Endothelial cell of umbilical vein (primary cell): ENCODE measurements around the gene WDR37. TPM values are rescaled to one million over a fixed set of nuclear protein-coding genes. Genes with fewer than 3 reads are reported as not detected.

Source experiments
- BruUV-seq: library from RNA; stranded (reverse); fragments of 400-500 nt; replicated peaks from 2 replicates; lab custom pipeline; 2021; lab: Mats Ljungman, UMichigan
- CTCF ChIA-PET: fragments of 300-600, 350-600 bp; sonication (Branson Sonifier 250); formaldehyde crosslinking; loops from one replicate; lab custom pipeline; 2021; ENCODE audit warnings: antibody characterized with exemption, inconsistent platforms; lab: Charles Lee
- POLR2A ChIA-PET: fragments of 300-600, 350-600 bp; sonication (Branson Sonifier 250); formaldehyde crosslinking; loops from one replicate; lab custom pipeline; 2021; ENCODE audit warnings: antibody characterized with exemption, inconsistent platforms; lab: Charles Lee
- DNase-seq: peaks from one replicate; pipeline ENCODE4 v3.0.0-alpha.2; 2011; ENCODE audit warnings: low read depth, low spot score
- FAIRE-seq: peaks from 2 replicates; lab custom pipeline; 2011; peaks lifted over from hg19 to GRCh38; lab: Jason Lieb, UNC
- H2AFZ ChIP-seq: 2 replicates; pipeline ENCODE4 v1.6.0; 2012; ENCODE audit warnings: low read depth, low read length, control low read depth, inconsistent platforms
- H3K27ac ChIP-seq: 2 replicates; pipeline ENCODE4 v1.5.1; 2011; ENCODE audit warnings: low read depth, mild to moderate bottlenecking, control low read depth, low read length, moderate library complexity; ENCODE audit not compliant: insufficient read depth
- H3K27me3 ChIP-seq, 2 experiments: 2 replicates each; pipeline versions ENCODE4 v1.6.0 to v1.6.1; 2011; ENCODE audit warnings: low read length in 2 of 2, mixed read lengths in 1 of 2; ENCODE audit not compliant: control insufficient read depth in 2 of 2, insufficient read depth in 2 of 2
- H3K36me3 ChIP-seq, 2 experiments: 2 replicates in 1 of 2; 3 replicates in 1 of 2; pipeline ENCODE4 v1.5.1; 2011; ENCODE audit warnings: low read length in 2 of 2, mild to moderate bottlenecking in 1 of 2, moderate library complexity in 1 of 2; ENCODE audit not compliant: control insufficient read depth in 2 of 2, insufficient read depth in 2 of 2; ENCODE audit errors: extremely low read depth in 1 of 2
- H3K4me1 ChIP-seq: 3 replicates; pipeline ENCODE4 v1.5.1; 2011; ENCODE audit warnings: mild to moderate bottlenecking, low read length; ENCODE audit not compliant: control insufficient read depth, insufficient read depth; ENCODE audit errors: extremely low read depth
- H3K4me2 ChIP-seq: 2 replicates; pipeline ENCODE4 v1.6.1; 2011; ENCODE audit warnings: low read length, control low read depth, mixed read lengths; ENCODE audit not compliant: insufficient read depth
- H3K4me3 ChIP-seq, 3 experiments: fragments of 200-600 bp in 1 of 3; sonication (generic), shearing (Covaris generic) in 1 of 3; replicated peaks in 1 of 3; 2 replicates each; pipeline ENCODE4 v1.5.1; 2011 to 2016; ENCODE audit warnings: control low read depth in 3 of 3, low read length in 3 of 3, mild to moderate bottlenecking in 2 of 3, inconsistent platforms in 1 of 3, low read depth in 1 of 3, moderate library complexity in 1 of 3; ENCODE audit not compliant: insufficient read depth in 1 of 3
- H3K79me2 ChIP-seq: 2 replicates; pipeline ENCODE4 v1.6.0; 2012; ENCODE audit warnings: low read length, inconsistent platforms; ENCODE audit not compliant: control insufficient read depth, insufficient read depth
- H3K9ac ChIP-seq: replicated peaks from 2 replicates; pipeline ENCODE3; 2011; ENCODE audit warnings: low read length, control low read depth; ENCODE audit not compliant: insufficient read depth; ENCODE audit errors: extremely low read depth
- H3K9me1 ChIP-seq: replicated peaks from 3 replicates; pipeline ENCODE4 v1.6.0; 2011; ENCODE audit warnings: mild to moderate bottlenecking, low read length; ENCODE audit not compliant: control insufficient read depth, insufficient read depth; ENCODE audit errors: extremely low read depth
- H3K9me3 ChIP-seq: replicated peaks from 2 replicates; pipeline ENCODE4 v1.5.1; 2012; ENCODE audit warnings: low read length, inconsistent platforms; ENCODE audit not compliant: control insufficient read depth, insufficient read depth
- H4K20me1 ChIP-seq: replicated peaks from 2 replicates; pipeline ENCODE3; 2011; ENCODE audit warnings: mild to moderate bottlenecking, low read length; ENCODE audit not compliant: control insufficient read depth, insufficient read depth; ENCODE audit errors: extremely low read depth
- CTCF ChIP-seq, 2 donors: IDR thresholded peaks; 1 replicate in 1 of 2; 2 replicates in 1 of 2; pipeline ENCODE4 v1.5.1; 2011; ENCODE audit warnings: low read length in 2 of 2, mild to moderate bottlenecking in 2 of 2, moderate library complexity in 2 of 2, control low read depth in 1 of 2, inconsistent platforms in 1 of 2, low read depth in 1 of 2; ENCODE audit not compliant: insufficient read depth in 1 of 2; ENCODE audit errors: extremely low read depth in 1 of 2
- EZH2 ChIP-seq: IDR thresholded peaks from 2 replicates; pipeline ENCODE4 v1.6.1; 2012; ENCODE audit warnings: borderline replicate concordance, low read depth, mild to moderate bottlenecking, moderate library complexity, low read length, inconsistent platforms; ENCODE audit not compliant: severe bottlenecking
- FOS ChIP-seq: IDR thresholded peaks from 2 replicates; pipeline ENCODE4 v1.6.1; 2011; ENCODE audit warnings: mild to moderate bottlenecking, low read length, moderate library complexity, borderline replicate concordance; ENCODE audit not compliant: insufficient read depth
- GATA2 ChIP-seq: IDR thresholded peaks from 2 replicates; pipeline ENCODE4 v1.7.0; 2011; ENCODE audit warnings: low read depth, mild to moderate bottlenecking, moderate library complexity, mixed read lengths, low read length; ENCODE audit not compliant: insufficient read length, insufficient read depth
- JUN ChIP-seq: IDR thresholded peaks from 2 replicates; pipeline ENCODE4 v1.6.1; 2011; ENCODE audit warnings: borderline replicate concordance, low read depth; ENCODE audit not compliant: insufficient read length, insufficient read depth
- MAX ChIP-seq: IDR thresholded peaks from 2 replicates; pipeline ENCODE4 v1.6.1; 2011; ENCODE audit not compliant: insufficient read depth, insufficient read length
- MYC ChIP-seq: IDR thresholded peaks from one replicate; pipeline ENCODE4 v1.6.1; 2011; ENCODE audit warnings: mild to moderate bottlenecking, low read depth, low read length
- POLR2A ChIP-seq: IDR thresholded peaks from 2 replicates; pipeline ENCODE4 v1.6.1; 2012; ENCODE audit warnings: low read depth, mild to moderate bottlenecking, control low read depth, low read length
- POLR2AphosphoS5 ChIP-seq: IDR thresholded peaks from 2 replicates; pipeline ENCODE4 v1.6.1; 2012; ENCODE audit warnings: low read depth, mild to moderate bottlenecking, control low read depth, low read length, moderate library complexity; ENCODE audit not compliant: insufficient read depth
- dilution Hi-C: fragments of 300-500 bp; cut with MboI; formaldehyde crosslinking; loops from one replicate; pipeline ENCODE4 v1.15.0; 2019; ENCODE audit warnings: low sequenced_read_pairs; ENCODE audit not compliant: extremely low pct_ligation_motif_present
- intact Hi-C: fragments of 100-400 bp; cut with micrococcal nuclease; formaldehyde crosslinking; loops from one replicate; pipeline ENCODE4 v1.10.0; 2022
- polyA plus RNA-seq, 4 experiments: library from polyadenylated mRNA; depleted of rRNA in 3 of 4; stranded (reverse) in 3 of 4; unstranded in 1 of 4; fragments of >200 nt; gene quantifications; 2 replicates each; pipeline versions ENCODE4 v1.2.1 to v1.2.3, GENCODE V29; 2011 to 2012; ENCODE audit warnings: missing spikeins in 1 of 4
- total RNA-seq: library from RNA; stranded (reverse); gene quantifications from 2 replicates; pipeline ENCODE4 v1.2.3, GENCODE V29; 2021

The WDR37 gene
- total and polyA plus RNA-seq, 2 donors (not counting 3 experiments of a cell fraction or from before 2014, with no cell fraction given), result 21.7 to 25.5 TPM

- no peak for TF ChIP-seq POLR2A
- TF ChIP-seq FOS, result no peak
- no peak for TF ChIP-seq CTCF (IDR thresholded peaks at IDR 0.05; ENCODE audit: extremely low read depth in 1 of 2, insufficient read depth in 1 of 2, low read depth in 1 of 2, low read length in 2 of 2)
- no peak for TF ChIP-seq JUN
- no peak for TF ChIP-seq MYC
- no peak for TF ChIP-seq MAX
- no peak for TF ChIP-seq POLR2AphosphoS5
- no peak for TF ChIP-seq GATA2
- no peak for TF ChIP-seq EZH2
- Histone ChIP-seq H3K4me2 (peak overlapping the region; percentile 46), H2AFZ (no peak overlapping the region), H3K9me1 (no peaks in the 10 kb centered on the region), H3K4me1 (peaks cover 11% of the 10 kb centered on the region), H4K20me1 (no peaks in the 10 kb centered on the region), H3K36me3 (peaks cover 10 to 37% of the 10 kb centered on the region in 2 experiments), H3K9ac (peak overlapping the region; percentile 45), H3K79me2 (peaks cover 11% of the 10 kb centered on the region), H3K9me3 (no peaks in the 10 kb centered on the region), H3K4me3 (no peak overlapping the region), H3K27ac (peak overlapping the region; percentile 91), H3K27me3 (no peaks in the 10 kb centered on the region)
- ChIA-PET CTCF (interaction anchor here (0.5 to 2.1 kb wide), 9 partner anchors 8 to 1933 kb away, joined by 3 to 30 read pairs (median 4); no protein-coding TSS in a partner anchor), POLR2A (no interaction called here)
- no TSS peak for BruUV-seq
- dilution Hi-C loops (no loop called here), intact Hi-C loops (loop anchor here (1.0 kb wide), 1 partner anchor 1933 kb away; no protein-coding TSS in a partner anchor)
- DNase-seq (no peak), FAIRE-seq (no peak)
Observed at GRCh38 chr10:1110674-1111119, 54.5 kb downstream of the WDR37 start.
